ENCODE data around the gene CNTNAP2. TPM values are rescaled to one million over a fixed set of nuclear protein-coding genes. Genes with fewer than 3 reads are reported as not detected.

The CNTNAP2 gene
- total RNA-seq, 2 experiments from 2014 or later, result 0.28 TPM; not detected in 1

DNA sequence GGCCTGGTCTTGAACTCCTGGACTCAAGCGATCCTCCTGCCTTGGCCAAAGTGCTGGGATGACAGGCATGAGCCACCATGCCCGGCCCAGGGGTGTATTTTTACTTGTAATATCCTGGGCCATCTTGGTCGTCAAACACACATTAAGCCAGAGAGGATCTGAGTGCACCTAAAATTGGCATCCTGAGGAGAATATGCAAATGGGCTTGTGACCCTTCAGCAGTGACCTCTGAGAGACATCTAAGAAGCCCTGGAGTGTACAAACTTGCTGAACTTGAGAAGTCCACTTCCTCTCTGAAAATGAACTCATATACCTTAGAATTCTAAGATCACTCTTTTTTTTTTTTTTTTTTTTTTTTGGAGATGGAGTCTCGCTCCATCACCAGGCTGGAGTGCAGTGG, 2102.0 kb downstream of the CNTNAP2 start:
- TF ChIP-seq, protein P1, sequence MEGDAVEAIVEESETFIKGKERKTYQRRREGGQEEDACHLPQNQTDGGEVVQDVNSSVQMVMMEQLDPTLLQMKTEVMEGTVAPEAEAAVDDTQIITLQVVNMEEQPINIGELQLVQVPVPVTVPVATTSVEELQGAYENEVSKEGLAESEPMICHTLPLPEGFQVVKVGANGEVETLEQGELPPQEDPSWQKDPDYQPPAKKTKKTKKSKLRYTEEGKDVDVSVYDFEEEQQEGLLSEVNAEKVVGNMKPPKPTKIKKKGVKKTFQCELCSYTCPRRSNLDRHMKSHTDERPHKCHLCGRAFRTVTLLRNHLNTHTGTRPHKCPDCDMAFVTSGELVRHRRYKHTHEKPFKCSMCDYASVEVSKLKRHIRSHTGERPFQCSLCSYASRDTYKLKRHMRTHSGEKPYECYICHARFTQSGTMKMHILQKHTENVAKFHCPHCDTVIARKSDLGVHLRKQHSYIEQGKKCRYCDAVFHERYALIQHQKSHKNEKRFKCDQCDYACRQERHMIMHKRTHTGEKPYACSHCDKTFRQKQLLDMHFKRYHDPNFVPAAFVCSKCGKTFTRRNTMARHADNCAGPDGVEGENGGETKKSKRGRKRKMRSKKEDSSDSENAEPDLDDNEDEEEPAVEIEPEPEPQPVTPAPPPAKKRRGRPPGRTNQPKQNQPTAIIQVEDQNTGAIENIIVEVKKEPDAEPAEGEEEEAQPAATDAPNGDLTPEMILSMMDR (conservative IDR thresholded peaks at IDR 0.05; ENCODE audit: low read length), result no peak
- no peak for TF ChIP-seq EZH2phosphoT487 (IDR thresholded peaks at IDR 0.05; ENCODE audit: borderline replicate concordance, low read depth, low read length)
- Histone ChIP-seq H3K4me1 (ENCODE audit: insufficient read depth, low read length, poor library complexity, severe bottlenecking) (no peaks in the 10 kb centered on the region), H2AFZ (ENCODE audit: low read length) (no peak overlapping the region), H3K4me3 (ENCODE audit: low read depth, low read length, poor library complexity, severe bottlenecking) (no peak overlapping the region), H4K20me1 (ENCODE audit: insufficient read depth, low read length) (no peaks in the 10 kb centered on the region), H3K79me2 (ENCODE audit: insufficient read depth, low read depth, low read length) (no peaks in the 10 kb centered on the region), H3K4me2 (ENCODE audit: low read length) (no peak overlapping the region), H3K9me2 (ENCODE audit: insufficient read depth, low read length) (no peaks in the 10 kb centered on the region), H3K27ac (ENCODE audit: low read depth, low read length, poor library complexity, severe bottlenecking) (no peak overlapping the region), H3K36me3 (ENCODE audit: insufficient read depth, low read length) (no peaks in the 10 kb centered on the region), H3K9me3 (ENCODE audit: low read length) (no peaks in the 10 kb centered on the region)
- BruUV-seq (replicated peaks), result no TSS peak
- no peak for DNase-seq (ENCODE audit: low spot score)
- intact Hi-C loops (cut with micrococcal nuclease; ENCODE audit: unreplicated experiment), result no loop called here
- CTCF ChIA-PET (ENCODE audit: unreplicated experiment), result no interaction called here
- POLR2A ChIA-PET, result no interaction called here

DNA sequence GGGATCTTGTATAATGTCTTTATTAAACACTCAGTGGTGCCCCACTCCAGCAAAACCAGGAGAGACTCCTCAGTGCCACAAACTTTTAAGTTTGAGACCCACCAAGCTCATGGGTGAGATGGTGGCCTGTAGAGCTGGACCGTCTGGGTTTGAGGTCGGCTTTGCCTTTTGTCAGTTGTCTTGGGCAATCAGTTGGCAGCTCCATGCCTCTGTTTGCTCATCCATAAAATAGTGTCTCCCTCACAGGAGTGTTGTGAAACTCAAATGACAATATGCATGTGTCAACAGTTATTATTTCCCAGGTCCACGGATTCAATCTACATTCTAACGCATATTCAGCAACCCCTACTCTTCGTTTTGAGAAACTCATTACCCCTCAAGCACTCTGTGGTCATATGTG, 2106.1 kb downstream of the CNTNAP2 start:
- no peak for DNase-seq (ENCODE audit: low spot score)
- no peaks in the 10 kb centered on the region for H4K20me1 ChIP-seq (ENCODE audit: insufficient read depth, low read length)
- H3K4me2 ChIP-seq (ENCODE audit: low read length), result no peak overlapping the region
- no peak overlapping the region for H2AFZ ChIP-seq (ENCODE audit: low read length)
- H3K79me2 ChIP-seq (ENCODE audit: insufficient read depth, low read depth, low read length), result no peaks in the 10 kb centered on the region
- CTCF ChIA-PET (ENCODE audit: unreplicated experiment), result no interaction called here
- H3K4me3 ChIP-seq (ENCODE audit: low read depth, low read length, poor library complexity, severe bottlenecking), result no peak overlapping the region
- H3K27ac ChIP-seq (ENCODE audit: low read depth, low read length, poor library complexity, severe bottlenecking), result no peak overlapping the region
- TF ChIP-seq, protein P1 (conservative IDR thresholded peaks at IDR 0.05; ENCODE audit: low read length), result no peak
- no peak for TF ChIP-seq EZH2phosphoT487 (IDR thresholded peaks at IDR 0.05; ENCODE audit: borderline replicate concordance, low read depth, low read length)
- no peaks in the 10 kb centered on the region for H3K9me2 ChIP-seq (ENCODE audit: insufficient read depth, low read length)
- intact Hi-C loops (cut with micrococcal nuclease; ENCODE audit: unreplicated experiment), result no loop called here
- H3K36me3 ChIP-seq (ENCODE audit: insufficient read depth, low read length), result no peaks in the 10 kb centered on the region
- POLR2A ChIA-PET, result no interaction called here
- BruUV-seq (replicated peaks), result no TSS peak
- no peaks in the 10 kb centered on the region for H3K9me3 ChIP-seq (ENCODE audit: low read length)
- no peaks in the 10 kb centered on the region for H3K4me1 ChIP-seq (ENCODE audit: insufficient read depth, low read length, poor library complexity, severe bottlenecking)

DNA sequence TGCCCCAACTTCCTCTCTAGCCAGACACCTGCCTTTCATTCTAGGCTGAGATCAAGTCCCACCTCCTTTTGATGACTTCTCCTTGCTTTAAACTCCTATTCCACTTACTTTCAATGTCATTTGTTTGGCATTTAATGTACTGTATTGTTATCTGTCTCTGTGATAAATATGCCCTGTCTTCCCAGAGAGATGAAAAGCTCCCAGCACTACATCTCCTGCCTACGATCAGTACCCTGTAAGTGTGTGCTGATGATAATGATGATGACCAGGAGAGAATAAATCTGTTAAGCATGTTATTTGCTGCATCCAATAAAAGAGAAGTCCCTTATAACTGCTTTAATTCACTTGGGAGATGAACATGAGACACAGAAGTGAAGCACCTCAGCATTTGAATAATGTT, 2106.6 kb downstream of the CNTNAP2 start:
- Histone ChIP-seq H3K4me1 (ENCODE audit: insufficient read depth, low read length, poor library complexity, severe bottlenecking) (no peaks in the 10 kb centered on the region), H2AFZ (ENCODE audit: low read length) (no peak overlapping the region), H3K4me3 (ENCODE audit: low read depth, low read length, poor library complexity, severe bottlenecking) (no peak overlapping the region), H4K20me1 (ENCODE audit: insufficient read depth, low read length) (no peaks in the 10 kb centered on the region), H3K4me2 (ENCODE audit: low read length) (no peak overlapping the region), H3K9me2 (ENCODE audit: insufficient read depth, low read length) (no peaks in the 10 kb centered on the region), H3K79me2 (ENCODE audit: insufficient read depth, low read depth, low read length) (no peaks in the 10 kb centered on the region), H3K9me3 (ENCODE audit: low read length) (no peaks in the 10 kb centered on the region), H3K27ac (ENCODE audit: low read depth, low read length, poor library complexity, severe bottlenecking) (no peak overlapping the region), H3K36me3 (ENCODE audit: insufficient read depth, low read length) (no peaks in the 10 kb centered on the region)
- intact Hi-C loops (cut with micrococcal nuclease; ENCODE audit: unreplicated experiment), result no loop called here
- TF ChIP-seq, protein P1 (conservative IDR thresholded peaks at IDR 0.05; ENCODE audit: low read length), result no peak
- TF ChIP-seq EZH2phosphoT487 (IDR thresholded peaks at IDR 0.05; ENCODE audit: borderline replicate concordance, low read depth, low read length), result no peak
- BruUV-seq (replicated peaks), result no TSS peak
- POLR2A ChIA-PET, result no interaction called here
- CTCF ChIA-PET (ENCODE audit: unreplicated experiment), result no interaction called here
- no peak for DNase-seq (ENCODE audit: low spot score)
